Activated CD8-positive, alpha-beta memory T cell treated with anti-CD3 and anti-CD28 coated beads, Interleukin-2, amount 50 U/mL, for 48 hours (primary cell): ENCODE measurements around the gene TOP3B.
A peak's percentile ranks its signal among the peaks of the same experiment; 100 is the strongest.

Experiments
- DNase-seq: peaks from one replicate; pipeline ENCODE4 v3.0.0-alpha.2; 2020

The TOP3B gene

GRCh38 chr22:21960200-21961126 lies 22.1 kb downstream of the TOP3B start:
- no peak for DNase-seq

- no peak for DNase-seq
Observed at GRCh38 chr22:21959274-21960074, 23.1 kb downstream of the TOP3B start.

- DNase-seq: no peak
Observed at GRCh38 chr22:21958360-21959273, 24.0 kb downstream of the TOP3B start.

GRCh38 chr22:21952586-21953571 lies 29.7 kb downstream of the TOP3B start, which contains the start of gene PPM1F:
Gene PPM1F (minus strand): TSS chr22:21952848. CDS start chr22:21946048, 6,800 bp downstream.
- peak; percentile 99 for DNase-seq

- peak; percentile 73 for DNase-seq
Observed at GRCh38 chr22:21951931-21952465, 30.6 kb downstream of the TOP3B start.

- no peak for DNase-seq
Observed at GRCh38 chr22:21951062-21951461, 31.5 kb downstream of the TOP3B start.

GRCh38 chr22:21949948-21950347 lies 32.6 kb downstream of the TOP3B start:
- DNase-seq: no peak

GRCh38 chr22:21949569-21949918 lies 33.0 kb downstream of the TOP3B start:
- no peak for DNase-seq

GRCh38 chr22:21948824-21949568 lies 33.6 kb downstream of the TOP3B start:
- DNase-seq: no peak

- DNase-seq: no peak
Observed at GRCh38 chr22:21948390-21948789, 34.2 kb downstream of the TOP3B start.

- no peak for DNase-seq
Observed at GRCh38 chr22:21947040-21948014, 35.3 kb downstream of the TOP3B start.

- no peak for DNase-seq
Observed at GRCh38 chr22:21946262-21946925, 36.2 kb downstream of the TOP3B start.

GRCh38 chr22:21945453-21946261 lies 36.9 kb downstream of the TOP3B start:
- no peak for DNase-seq

- no peak for DNase-seq
Observed at GRCh38 chr22:21944871-21945270, 37.7 kb downstream of the TOP3B start.

- no peak for DNase-seq
Observed at GRCh38 chr22:21943571-21944448, 38.8 kb downstream of the TOP3B start.
